Measurements from ENCODE around the gene ZNF503. TPM values are rescaled to one million over a fixed set of nuclear protein-coding genes. Genes with fewer than 3 reads are reported as not detected.

ZNF503 gene
- total RNA-seq, 4 donors from 2014 or later, result 5.7 to 7.6 (median 6.6) TPM

- DNase-seq (ENCODE audit: low spot score in 2 of 2), result no peak
- Histone ChIP-seq H3K36me3 (no peaks in the 10 kb centered on the region), H3K4me1 (peaks cover 57% of the 10 kb centered on the region), H3K9me3 (no peaks in the 10 kb centered on the region), H3K4me3 (peak overlapping the region; percentile 80), H3K27ac (peak overlapping the region; percentile 92), H3K27me3 (peaks cover 7% of the 10 kb centered on the region)
- TF ChIP-seq POLR2AphosphoS5 (IDR thresholded peaks at IDR 0.05), result no peak
- no peak for TF ChIP-seq POLR2A (IDR thresholded peaks at IDR 0.05)
- no peak for TF ChIP-seq EP300 (IDR thresholded peaks at IDR 0.05)
- TF ChIP-seq CTCF (IDR thresholded peaks at IDR 0.05), result no peak
- WGBS, result 89% methylated on average over 14 of the region's 29 CpGs
Observed at GRCh38 chr10:75406462-75407223, 5.1 kb upstream of the ZNF503 start.

GRCh38 chr10:75405598-75406461 lies 4.3 kb upstream of the ZNF503 start:
- DNase-seq (ENCODE audit: low spot score in 2 of 2), result no peak
- peaks cover 7% of the 10 kb centered on the region for H3K27me3 ChIP-seq

GRCh38 chr10:75404815-75405597 lies 3.4 kb upstream of the ZNF503 start:
- Histone ChIP-seq H3K27me3 (peaks cover 7% of the 10 kb centered on the region), H3K9me3 (no peaks in the 10 kb centered on the region), H3K36me3 (no peaks in the 10 kb centered on the region), H3K4me1 (peaks cover 57% of the 10 kb centered on the region), H3K27ac (peak overlapping the region; percentile 97), H3K4me3 (peak overlapping the region; percentile 89)
- 40% methylated on average over 42 of the region's 56 CpGs for WGBS
- no peak for TF ChIP-seq POLR2A (IDR thresholded peaks at IDR 0.05)
- TF ChIP-seq CTCF (IDR thresholded peaks at IDR 0.05), result no peak
- TF ChIP-seq POLR2AphosphoS5 (IDR thresholded peaks at IDR 0.05), result no peak
- no peak for TF ChIP-seq EP300 (IDR thresholded peaks at IDR 0.05)
- no peak for DNase-seq (ENCODE audit: low spot score in 2 of 2)

More at GRCh38 chr10:75405598-75406461, 4.3 kb upstream of the ZNF503 start:
- H3K36me3 ChIP-seq, result no peaks in the 10 kb centered on the region
- no peaks in the 10 kb centered on the region for H3K9me3 ChIP-seq
- 66% methylated on average over 37 of the region's 39 CpGs for WGBS
- TF ChIP-seq EP300 (IDR thresholded peaks at IDR 0.05) (no peak), POLR2AphosphoS5 (IDR thresholded peaks at IDR 0.05) (no peak), POLR2A (IDR thresholded peaks at IDR 0.05) (no peak), CTCF (IDR thresholded peaks at IDR 0.05) (no peak)
- H3K4me1 ChIP-seq, result peaks cover 57% of the 10 kb centered on the region
- H3K27ac ChIP-seq, result peak overlapping the region; percentile 97
- peak overlapping the region; percentile 89 for H3K4me3 ChIP-seq

- WGBS, result 29% methylated on average over 38 of the region's 58 CpGs
- H3K4me1 ChIP-seq, result peaks cover 56% of the 10 kb centered on the region
Observed at GRCh38 chr10:75403939-75404814, 2.6 kb upstream of the ZNF503 start.

More at GRCh38 chr10:75403939-75404814, 2.6 kb upstream of the ZNF503 start:
- Histone ChIP-seq H3K27me3 (peaks cover 7% of the 10 kb centered on the region), H3K36me3 (peaks cover 3% of the 10 kb centered on the region), H3K4me3 (peak overlapping the region; percentile 89), H3K27ac (peak overlapping the region; percentile 97), H3K9me3 (no peaks in the 10 kb centered on the region)
- TF ChIP-seq POLR2A (IDR thresholded peaks at IDR 0.05), result no peak
- DNase-seq (ENCODE audit: low spot score in 2 of 2), result peak in 1 of 2 donors; percentile 86
